ENCODE data around the gene FAM168A. TPM values are rescaled to one million over a fixed set of nuclear protein-coding genes. Genes with fewer than 3 reads are reported as not detected.

Gene FAM168A
- total and polyA plus RNA-seq, 4 donors, result 4.8 to 14.6 (median 9.1) TPM

DNA sequence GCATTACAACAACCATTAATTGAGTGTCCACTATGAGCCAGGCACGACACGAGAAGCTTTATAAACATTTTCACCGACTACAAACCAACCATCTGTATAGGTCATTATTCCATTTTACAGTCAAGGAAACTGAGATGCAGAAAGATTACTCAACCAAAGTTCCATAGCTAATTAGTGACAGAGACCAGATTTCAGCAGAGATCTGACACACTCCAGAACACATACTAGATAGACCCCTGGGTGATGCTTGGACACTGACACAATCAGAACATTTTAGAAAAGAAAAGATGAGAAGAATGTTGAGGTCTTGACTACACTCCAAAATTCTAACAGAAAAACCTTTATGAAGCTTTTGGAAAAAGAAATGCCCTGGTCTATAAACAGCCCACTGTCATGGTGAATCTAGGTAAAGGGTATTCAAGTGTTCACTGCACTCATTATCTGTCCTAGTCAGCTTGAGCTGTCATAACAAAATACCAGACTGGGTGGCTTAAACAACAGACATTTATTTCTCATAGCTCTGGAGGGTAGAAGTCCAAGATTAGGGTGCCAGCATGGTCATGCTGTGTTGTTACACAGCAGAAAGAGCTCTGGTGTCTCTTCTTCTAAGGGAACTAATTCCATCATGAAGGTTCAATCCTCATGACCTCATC lies 132.8 kb downstream of the FAM168A start:
- TF ChIP-seq HNF4G (IDR thresholded peaks at IDR 0.05) (no peak), YY1 (IDR thresholded peaks at IDR 0.05) (no peak), RAD21 (IDR thresholded peaks at IDR 0.05) (no peak), FOXA2 (IDR thresholded peaks at IDR 0.05) (no peak), FOXA1 (IDR thresholded peaks at IDR 0.05) (no peak), HNF4A (conservative IDR thresholded peaks at IDR 0.05) (no peak), JUND (IDR thresholded peaks at IDR 0.05) (no peak), NR2F2 (IDR thresholded peaks at IDR 0.05) (no peak)
- TF ChIP-seq, protein P1, sequence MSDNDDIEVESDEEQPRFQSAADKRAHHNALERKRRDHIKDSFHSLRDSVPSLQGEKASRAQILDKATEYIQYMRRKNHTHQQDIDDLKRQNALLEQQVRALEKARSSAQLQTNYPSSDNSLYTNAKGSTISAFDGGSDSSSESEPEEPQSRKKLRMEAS (IDR thresholded peaks at IDR 0.05), result no peak
- Histone ChIP-seq H3K9ac (ENCODE audit: low read depth in 1 of 2, low read length in 2 of 2) (no peak overlapping the region), H3K36me3 (ENCODE audit: control insufficient read depth in 4 of 4, insufficient read depth in 3 of 4, low read depth in 1 of 4, low read length in 3 of 4) (no peaks in the 10 kb centered on the region), H3K9me3 (ENCODE audit: control insufficient read depth in 4 of 4, low read length in 3 of 4) (no peaks in the 10 kb centered on the region), H3K4me1 (ENCODE audit: control insufficient read depth in 4 of 4, insufficient read depth in 4 of 4, low read length in 3 of 4) (peaks cover 0 to 1% (median 0%) of the 10 kb centered on the region in 4 donors), H3K4me3 (ENCODE audit: low read depth in 1 of 3, low read length in 3 of 3) (no peak overlapping the region), H3K27ac (ENCODE audit: low read depth in 1 of 2, low read length in 2 of 2) (no peak overlapping the region), H3K27me3 (ENCODE audit: control insufficient read depth in 4 of 4, insufficient read depth in 4 of 4, low read length in 3 of 4) (no peaks in the 10 kb centered on the region)
- WGBS, result 94% methylated on average over 3 of the region's 3 CpGs
- no peak for DNase-seq (ENCODE audit: low spot score)

DNA sequence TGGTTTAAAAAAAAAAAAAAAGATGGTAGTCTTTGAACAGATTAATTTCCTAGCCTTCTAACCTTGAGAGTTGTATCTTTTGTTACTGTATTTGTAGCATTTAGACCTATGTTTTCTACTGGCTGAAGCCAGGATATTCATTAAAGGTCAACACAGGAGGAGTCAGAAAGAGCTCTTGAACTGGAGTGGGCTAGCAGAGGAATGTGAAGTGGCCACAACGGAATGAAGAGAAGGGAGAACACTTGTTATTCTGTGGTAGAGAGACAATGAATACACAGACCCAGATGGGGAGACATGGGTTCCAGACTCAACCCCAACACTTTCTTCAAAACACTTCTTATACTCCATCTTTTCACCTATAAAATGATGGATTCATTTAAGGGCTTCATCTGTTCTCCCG lies 133.6 kb downstream of the FAM168A start:
- Histone ChIP-seq H3K4me3 (ENCODE audit: low read depth in 1 of 3, low read length in 3 of 3) (no peak overlapping the region), H3K9ac (ENCODE audit: low read depth in 1 of 2, low read length in 2 of 2) (no peak overlapping the region), H3K9me3 (ENCODE audit: control insufficient read depth in 4 of 4, low read length in 3 of 4) (no peaks in the 10 kb centered on the region), H3K27me3 (ENCODE audit: control insufficient read depth in 4 of 4, insufficient read depth in 4 of 4, low read length in 3 of 4) (no peaks in the 10 kb centered on the region), H3K36me3 (ENCODE audit: control insufficient read depth in 4 of 4, insufficient read depth in 3 of 4, low read depth in 1 of 4, low read length in 3 of 4) (no peaks in the 10 kb centered on the region), H3K27ac (ENCODE audit: low read depth in 1 of 2, low read length in 2 of 2) (no peak overlapping the region), H3K4me1 (ENCODE audit: control insufficient read depth in 4 of 4, insufficient read depth in 4 of 4, low read length in 3 of 4) (peaks cover 0 to 1% (median 0%) of the 10 kb centered on the region in 4 donors)
- TF ChIP-seq GABPA (IDR thresholded peaks at IDR 0.05 in 1 of 2, conservative IDR thresholded peaks at IDR 0.05 in 1 of 2) (no peak), HNF4A (conservative IDR thresholded peaks at IDR 0.05) (no peak), NR2F2 (IDR thresholded peaks at IDR 0.05) (no peak), FOXA1 (IDR thresholded peaks at IDR 0.05) (no peak), EGR1 (IDR thresholded peaks at IDR 0.05; ENCODE audit: low read depth in 2 of 2) (no peak), TAF1 (conservative IDR thresholded peaks at IDR 0.05) (no peak), RXRA (IDR thresholded peaks at IDR 0.05) (no peak), RAD21 (IDR thresholded peaks at IDR 0.05) (no peak), YY1 (IDR thresholded peaks at IDR 0.05) (no peak), JUND (IDR thresholded peaks at IDR 0.05) (no peak), FOXA2 (IDR thresholded peaks at IDR 0.05) (no peak), SP1 (IDR thresholded peaks at IDR 0.05) (no peak)
- TF ChIP-seq, protein P2, sequence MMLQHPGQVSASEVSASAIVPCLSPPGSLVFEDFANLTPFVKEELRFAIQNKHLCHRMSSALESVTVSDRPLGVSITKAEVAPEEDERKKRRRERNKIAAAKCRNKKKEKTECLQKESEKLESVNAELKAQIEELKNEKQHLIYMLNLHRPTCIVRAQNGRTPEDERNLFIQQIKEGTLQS (IDR thresholded peaks at IDR 0.05), result no peak
- TF ChIP-seq, protein P3, sequence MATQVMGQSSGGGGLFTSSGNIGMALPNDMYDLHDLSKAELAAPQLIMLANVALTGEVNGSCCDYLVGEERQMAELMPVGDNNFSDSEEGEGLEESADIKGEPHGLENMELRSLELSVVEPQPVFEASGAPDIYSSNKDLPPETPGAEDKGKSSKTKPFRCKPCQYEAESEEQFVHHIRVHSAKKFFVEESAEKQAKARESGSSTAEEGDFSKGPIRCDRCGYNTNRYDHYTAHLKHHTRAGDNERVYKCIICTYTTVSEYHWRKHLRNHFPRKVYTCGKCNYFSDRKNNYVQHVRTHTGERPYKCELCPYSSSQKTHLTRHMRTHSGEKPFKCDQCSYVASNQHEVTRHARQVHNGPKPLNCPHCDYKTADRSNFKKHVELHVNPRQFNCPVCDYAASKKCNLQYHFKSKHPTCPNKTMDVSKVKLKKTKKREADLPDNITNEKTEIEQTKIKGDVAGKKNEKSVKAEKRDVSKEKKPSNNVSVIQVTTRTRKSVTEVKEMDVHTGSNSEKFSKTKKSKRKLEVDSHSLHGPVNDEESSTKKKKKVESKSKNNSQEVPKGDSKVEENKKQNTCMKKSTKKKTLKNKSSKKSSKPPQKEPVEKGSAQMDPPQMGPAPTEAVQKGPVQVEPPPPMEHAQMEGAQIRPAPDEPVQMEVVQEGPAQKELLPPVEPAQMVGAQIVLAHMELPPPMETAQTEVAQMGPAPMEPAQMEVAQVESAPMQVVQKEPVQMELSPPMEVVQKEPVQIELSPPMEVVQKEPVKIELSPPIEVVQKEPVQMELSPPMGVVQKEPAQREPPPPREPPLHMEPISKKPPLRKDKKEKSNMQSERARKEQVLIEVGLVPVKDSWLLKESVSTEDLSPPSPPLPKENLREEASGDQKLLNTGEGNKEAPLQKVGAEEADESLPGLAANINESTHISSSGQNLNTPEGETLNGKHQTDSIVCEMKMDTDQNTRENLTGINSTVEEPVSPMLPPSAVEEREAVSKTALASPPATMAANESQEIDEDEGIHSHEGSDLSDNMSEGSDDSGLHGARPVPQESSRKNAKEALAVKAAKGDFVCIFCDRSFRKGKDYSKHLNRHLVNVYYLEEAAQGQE (IDR thresholded peaks at IDR 0.05), result no peak
- TF ChIP-seq, protein P4, sequence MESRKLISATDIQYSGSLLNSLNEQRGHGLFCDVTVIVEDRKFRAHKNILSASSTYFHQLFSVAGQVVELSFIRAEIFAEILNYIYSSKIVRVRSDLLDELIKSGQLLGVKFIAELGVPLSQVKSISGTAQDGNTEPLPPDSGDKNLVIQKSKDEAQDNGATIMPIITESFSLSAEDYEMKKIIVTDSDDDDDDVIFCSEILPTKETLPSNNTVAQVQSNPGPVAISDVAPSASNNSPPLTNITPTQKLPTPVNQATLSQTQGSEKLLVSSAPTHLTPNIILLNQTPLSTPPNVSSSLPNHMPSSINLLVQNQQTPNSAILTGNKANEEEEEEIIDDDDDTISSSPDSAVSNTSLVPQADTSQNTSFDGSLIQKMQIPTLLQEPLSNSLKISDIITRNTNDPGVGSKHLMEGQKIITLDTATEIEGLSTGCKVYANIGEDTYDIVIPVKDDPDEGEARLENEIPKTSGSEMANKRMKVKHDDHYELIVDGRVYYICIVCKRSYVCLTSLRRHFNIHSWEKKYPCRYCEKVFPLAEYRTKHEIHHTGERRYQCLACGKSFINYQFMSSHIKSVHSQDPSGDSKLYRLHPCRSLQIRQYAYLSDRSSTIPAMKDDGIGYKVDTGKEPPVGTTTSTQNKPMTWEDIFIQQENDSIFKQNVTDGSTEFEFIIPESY (IDR thresholded peaks at IDR 0.05), result no peak
- TF ChIP-seq, protein P1 (IDR thresholded peaks at IDR 0.05), result no peak
- TF ChIP-seq, protein P5, sequence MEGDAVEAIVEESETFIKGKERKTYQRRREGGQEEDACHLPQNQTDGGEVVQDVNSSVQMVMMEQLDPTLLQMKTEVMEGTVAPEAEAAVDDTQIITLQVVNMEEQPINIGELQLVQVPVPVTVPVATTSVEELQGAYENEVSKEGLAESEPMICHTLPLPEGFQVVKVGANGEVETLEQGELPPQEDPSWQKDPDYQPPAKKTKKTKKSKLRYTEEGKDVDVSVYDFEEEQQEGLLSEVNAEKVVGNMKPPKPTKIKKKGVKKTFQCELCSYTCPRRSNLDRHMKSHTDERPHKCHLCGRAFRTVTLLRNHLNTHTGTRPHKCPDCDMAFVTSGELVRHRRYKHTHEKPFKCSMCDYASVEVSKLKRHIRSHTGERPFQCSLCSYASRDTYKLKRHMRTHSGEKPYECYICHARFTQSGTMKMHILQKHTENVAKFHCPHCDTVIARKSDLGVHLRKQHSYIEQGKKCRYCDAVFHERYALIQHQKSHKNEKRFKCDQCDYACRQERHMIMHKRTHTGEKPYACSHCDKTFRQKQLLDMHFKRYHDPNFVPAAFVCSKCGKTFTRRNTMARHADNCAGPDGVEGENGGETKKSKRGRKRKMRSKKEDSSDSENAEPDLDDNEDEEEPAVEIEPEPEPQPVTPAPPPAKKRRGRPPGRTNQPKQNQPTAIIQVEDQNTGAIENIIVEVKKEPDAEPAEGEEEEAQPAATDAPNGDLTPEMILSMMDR (IDR thresholded peaks at IDR 0.05; ENCODE audit: low read depth, low read length, missing input control), result no peak
- DNase-seq (ENCODE audit: low spot score), result no peak
- whole genome bisulfite sequencing, result 94% methylated on average over 2 of the region's 2 CpGs

Measured in liver (tissue), 9 donors.